ENCODE measurements around the gene DPYSL5.
"Not testable (repeated sequence)": the region's sequence is repeated elsewhere in the genome, so short reads cannot be mapped to it uniquely, and the experiment has no call there.

The DPYSL5 gene

DNA sequence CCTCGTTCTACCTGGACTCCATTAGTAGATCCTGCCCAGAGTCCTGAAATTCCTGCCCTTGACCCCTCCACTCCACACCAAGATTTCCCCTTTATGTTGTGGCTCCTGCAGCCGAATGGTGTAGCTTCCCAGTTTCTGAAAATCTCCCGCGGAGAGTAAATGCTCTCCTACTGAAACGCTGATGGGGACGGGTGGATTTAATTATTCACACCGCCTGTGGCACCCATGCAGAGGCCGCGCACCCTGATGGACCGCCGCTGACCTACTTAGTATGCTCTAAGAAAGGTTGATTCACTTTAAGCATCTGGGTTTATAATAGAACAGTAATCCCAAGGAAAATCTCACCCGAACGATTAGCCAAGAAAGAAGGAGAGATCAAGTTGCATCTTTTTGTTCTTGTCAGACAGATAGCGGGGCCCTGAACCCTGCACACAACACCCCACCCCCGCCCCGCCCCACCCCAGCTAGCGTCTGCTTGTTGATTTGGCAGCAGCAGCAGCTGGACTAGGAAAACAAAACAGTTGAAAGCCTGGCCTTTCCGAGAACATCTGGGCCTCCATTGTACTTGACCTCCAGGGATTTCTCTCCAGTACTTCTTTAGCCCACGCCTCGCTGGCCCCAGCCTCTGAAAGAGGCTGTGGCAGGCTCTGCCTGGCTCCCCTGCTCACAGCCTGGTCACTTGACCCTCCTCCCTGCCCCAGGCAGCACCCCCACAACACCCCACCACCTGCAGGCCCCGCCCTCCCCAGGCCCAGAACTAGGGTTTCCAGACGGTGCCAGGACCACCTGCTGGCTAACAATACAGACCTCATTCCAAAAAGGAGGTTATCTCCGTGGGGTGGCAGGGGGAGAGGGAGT lies 53.6 kb downstream of the DPYSL5 start:
- DNase-seq (ENCODE audit: low read depth in 3 of 3): no peak

DNA sequence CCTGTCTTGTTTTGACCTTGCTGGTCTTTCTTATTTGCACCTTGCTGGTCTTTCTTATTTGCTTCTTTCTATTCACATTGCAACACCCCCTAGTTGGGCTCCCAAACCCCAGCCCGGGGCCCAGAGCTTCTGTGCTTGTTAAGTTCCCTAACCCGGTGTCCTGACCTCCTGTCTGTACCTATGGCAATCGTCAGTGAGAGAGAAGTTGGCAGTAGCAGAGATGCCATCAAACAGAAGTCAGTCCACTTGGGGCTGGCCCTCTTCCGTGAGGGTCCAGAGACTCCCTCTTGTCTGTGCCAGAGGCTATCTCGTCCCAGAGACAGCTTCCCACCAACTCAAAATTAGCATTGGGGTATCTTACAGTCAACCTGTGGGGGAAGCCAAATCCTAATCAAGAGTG lies 55.7 kb downstream of the DPYSL5 start:
- DNase-seq (ENCODE audit: low read depth in 3 of 3): no peak

DNA sequence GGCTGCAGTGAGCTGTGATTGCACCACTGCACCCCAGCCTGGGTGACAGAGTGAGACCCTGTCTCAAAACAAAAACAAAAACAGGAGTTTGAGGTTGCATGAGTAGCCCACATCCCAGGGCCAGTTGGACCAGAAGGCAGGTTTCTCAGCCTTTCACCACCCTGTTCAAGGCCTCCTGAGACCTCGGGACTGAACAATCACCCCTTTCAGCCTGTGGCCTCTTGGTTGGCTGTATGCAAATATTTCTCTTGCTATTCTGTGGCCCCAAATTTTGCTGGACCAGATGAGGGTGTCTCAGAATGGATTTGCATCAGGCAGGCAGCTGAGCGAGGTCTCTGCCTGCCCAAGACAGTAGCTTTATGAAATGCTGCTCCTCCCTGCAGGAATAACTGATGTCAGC lies 56.9 kb downstream of the DPYSL5 start:
- no peak for DNase-seq (ENCODE audit: low read depth in 3 of 3)

DNA sequence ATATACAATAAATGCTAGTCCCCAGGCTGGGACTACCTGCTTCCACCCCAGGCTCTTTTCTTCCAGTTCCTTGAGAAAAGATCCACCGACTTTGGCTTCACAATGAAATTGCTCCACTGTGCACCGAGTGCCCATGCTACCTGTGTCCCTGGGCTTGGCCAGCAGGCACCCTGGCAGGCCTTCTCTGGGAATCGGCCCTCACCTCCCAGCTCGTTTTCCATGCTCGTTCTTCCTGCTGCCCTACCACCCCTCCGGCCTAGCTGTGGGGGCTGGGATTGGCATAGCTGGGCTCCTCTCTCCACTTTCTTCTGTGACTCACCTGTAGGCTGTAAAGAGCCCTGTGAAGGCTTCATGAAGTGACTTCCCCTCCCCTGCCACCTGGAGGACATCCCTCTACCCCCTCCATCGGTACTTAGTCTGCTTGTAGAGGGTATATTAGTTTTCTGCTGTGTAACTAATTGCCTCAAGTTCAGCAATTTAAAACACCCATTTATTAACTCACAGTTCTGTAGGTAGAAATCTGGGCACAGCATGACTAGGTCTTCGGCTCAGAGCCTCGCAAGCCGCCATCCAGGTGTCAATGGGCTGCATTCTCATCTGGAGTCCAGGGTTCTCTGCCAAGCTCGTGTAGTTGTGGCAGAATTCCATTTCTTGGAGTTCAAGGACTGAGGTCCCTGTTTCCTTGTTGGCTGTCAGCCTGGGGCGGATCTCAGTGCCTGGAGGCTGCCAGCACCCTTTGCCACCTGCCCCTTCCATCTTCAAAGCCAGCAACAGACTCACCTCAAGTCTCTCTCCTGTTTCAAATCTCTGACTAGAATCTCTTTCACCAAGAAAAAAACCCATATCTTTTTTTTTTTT lies 57.6 kb downstream of the DPYSL5 start:
- no peak for DNase-seq (ENCODE audit: low read depth in 3 of 3)

DNA sequence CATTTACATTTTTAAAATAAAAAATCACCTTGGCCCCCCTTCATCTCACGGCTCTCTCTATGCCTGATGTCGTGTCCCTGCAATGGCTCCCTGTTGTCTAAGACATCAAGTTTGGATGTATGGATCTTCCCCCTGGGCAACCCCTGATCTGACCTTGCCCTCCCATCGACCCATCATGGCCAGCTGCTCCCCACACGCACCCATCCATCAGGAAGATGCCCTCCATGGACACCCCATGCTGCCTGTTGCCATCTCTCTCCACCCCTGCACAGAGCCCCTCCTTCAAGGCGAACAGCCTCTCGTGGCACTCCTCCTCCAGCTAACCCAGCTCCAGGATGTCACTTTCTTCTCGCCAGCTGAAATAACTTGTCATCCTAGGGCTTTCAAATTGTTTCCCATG lies 59.5 kb downstream of the DPYSL5 start:
- no peak for DNase-seq (ENCODE audit: low read depth in 3 of 3)

DNA sequence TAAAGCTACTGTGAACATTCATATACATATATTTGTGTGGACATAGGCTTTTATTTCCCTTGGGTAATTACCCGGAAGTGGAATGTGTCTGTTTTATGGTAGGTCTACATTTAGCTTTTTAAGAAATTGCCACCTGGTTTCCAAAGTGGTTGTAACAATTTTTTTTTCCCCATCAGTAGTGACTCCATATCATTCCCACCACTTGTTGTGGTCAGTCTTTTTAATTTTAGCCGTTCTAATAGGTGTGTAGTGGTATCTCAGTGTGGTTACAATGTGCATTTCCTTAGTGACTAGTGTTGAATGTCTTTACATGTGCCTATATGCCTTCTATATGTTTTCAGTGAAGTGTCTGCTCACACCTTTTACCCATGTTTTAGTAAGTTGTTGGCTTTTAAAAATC lies 62.2 kb downstream of the DPYSL5 start:
- DNase-seq (ENCODE audit: low read depth in 3 of 3): no peak

DNA sequence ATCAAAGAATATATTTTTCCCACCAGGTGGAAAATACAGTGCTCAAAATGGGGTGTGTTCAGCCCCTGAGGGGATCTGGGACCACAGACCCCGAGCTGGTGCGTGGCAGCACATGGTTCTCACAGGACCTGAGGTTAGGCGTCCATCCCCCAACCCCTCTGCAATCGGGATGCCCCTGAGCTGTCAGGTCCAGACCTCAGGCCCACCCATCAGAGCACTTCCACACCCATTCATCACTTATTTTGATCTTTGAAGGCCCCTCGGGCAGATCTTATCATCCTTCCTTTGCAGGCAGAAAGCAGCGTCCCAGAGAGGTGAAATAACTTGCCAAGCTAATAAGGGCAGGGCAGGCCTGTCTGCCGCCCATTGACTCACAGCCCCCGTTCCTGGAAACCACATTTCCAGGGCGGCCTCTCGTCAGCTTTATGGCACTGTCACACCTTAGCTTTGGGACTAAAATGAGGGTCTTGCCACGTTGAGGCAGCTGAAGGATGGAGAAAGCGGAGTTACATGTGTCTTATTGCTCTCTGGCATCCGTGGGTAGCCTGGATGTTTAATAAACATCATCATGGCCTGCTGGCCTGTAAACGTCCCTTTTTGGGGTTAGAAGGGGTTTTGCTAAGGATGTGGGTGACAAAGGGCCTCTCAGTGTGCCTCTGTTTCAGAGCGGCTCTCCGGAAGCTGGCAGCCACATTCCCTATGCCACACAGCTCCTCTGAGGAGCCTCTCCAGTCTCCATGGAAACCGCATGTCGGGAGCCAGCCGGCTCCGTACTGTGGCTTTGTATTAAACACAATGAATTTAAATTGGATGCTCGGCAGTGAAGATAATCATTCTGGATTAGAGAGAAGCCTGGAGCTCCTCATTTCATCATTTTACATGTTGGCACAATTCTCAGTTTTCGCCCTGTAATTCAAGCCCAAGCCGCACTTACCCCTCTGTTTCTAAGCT lies 64.3 kb downstream of the DPYSL5 start:
- no peak for DNase-seq (ENCODE audit: low read depth in 3 of 3)

DNA sequence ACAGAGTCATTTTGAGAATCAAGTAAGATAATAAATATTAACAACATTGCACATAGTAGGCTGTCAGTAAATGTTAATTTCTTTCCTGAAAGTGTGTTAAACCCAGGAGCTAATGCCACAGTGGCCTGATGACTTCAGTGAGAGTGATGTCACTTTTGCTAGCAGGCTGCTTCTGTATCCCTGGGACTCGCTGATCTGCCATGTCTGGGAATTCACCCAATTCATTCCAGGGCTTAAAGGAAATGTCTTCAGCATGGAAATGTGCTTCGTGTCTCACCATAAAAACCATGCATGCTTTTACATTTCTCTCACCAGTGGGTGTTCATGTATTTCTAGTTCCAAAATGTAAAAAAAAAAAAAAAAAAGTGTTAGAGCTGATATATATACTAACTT lies 65.7 kb downstream of the DPYSL5 start:
- no peak for DNase-seq (ENCODE audit: low read depth in 3 of 3)

DNA sequence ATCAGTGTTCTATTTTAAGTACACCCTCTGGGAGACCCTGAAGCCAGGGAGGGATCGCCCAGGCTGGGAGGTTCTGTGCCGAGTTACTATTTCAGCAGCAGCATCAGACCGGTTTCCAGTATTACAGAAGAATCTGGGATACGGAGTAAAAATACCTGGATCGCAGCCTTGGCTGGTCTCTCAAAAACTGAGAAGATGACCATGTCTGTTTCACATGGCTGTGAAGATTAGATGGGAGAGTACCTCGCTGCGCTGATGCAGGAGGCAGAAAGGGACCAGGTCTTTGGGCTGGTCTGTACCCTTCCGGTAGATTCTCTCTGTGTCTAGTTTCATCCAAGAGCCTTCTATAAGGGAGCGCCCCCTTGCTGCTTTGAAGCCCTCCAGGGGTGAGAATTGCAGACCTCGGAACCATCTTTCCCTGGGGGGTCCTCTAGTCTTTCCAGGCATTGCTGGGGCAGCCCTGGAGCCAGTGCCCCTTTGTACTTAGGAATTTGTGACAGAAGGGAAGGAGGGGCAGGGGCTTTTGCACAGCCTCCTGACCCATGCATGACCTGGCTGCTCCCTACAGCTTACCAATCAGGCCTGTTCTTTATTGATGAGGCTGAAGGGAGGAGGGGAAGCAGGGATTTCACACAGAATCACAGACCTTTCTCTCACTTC lies 66.2 kb downstream of the DPYSL5 start:
- no peak for DNase-seq (ENCODE audit: low read depth in 3 of 3)

DNA sequence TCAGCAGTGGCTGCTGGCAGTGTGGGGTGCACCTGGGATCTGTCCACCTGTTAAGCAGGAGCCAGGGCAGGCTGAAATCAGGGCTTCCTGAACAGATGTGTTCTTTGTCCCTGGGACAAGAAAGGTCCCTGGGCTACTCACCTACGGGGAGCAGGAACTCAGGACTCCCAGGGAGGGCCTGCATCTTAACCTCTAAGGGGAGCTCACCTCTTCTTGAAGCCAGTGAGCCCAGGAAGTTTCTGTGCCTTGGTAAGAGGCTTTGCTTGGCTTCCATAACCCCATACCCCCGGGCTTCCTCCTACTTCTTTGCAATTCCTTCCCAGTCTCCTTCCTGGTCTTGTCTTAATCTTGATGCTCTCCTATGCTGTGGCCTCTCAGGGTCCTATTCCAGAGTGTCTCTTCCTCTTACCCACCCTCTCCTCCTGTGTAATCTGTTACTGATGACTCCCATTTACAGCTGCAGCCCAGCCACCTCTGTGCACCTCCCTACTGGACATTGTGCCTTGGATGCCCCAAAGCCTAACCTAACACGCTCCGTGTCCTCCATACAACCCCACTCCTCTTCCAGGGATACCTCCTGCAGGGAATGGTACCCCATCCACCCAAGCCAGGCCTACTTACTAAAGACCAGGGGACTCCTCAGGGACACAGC lies 66.9 kb downstream of the DPYSL5 start:
- no peak for DNase-seq (ENCODE audit: low read depth in 3 of 3)

DNA sequence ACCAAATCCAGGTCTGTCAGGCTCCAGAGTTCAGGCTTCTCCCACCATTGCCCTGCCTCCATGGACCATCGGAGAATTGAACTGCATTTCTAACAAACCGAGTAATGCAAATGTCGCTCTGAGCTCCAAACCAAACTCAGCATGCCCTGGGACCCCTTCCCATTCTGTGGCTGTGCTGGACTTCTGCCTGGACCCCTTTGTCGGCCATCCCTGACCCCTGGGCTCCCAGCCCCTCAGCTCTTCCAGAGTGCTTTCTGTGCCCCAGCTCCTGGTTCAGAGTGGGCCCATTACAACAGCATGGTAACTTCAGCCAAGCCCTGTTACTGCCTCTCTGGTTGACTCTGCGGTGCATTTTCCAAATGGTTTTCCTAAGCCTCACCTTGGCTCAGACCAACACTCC lies 67.4 kb downstream of the DPYSL5 start:
- no peak for DNase-seq (ENCODE audit: low read depth in 3 of 3)

DNA sequence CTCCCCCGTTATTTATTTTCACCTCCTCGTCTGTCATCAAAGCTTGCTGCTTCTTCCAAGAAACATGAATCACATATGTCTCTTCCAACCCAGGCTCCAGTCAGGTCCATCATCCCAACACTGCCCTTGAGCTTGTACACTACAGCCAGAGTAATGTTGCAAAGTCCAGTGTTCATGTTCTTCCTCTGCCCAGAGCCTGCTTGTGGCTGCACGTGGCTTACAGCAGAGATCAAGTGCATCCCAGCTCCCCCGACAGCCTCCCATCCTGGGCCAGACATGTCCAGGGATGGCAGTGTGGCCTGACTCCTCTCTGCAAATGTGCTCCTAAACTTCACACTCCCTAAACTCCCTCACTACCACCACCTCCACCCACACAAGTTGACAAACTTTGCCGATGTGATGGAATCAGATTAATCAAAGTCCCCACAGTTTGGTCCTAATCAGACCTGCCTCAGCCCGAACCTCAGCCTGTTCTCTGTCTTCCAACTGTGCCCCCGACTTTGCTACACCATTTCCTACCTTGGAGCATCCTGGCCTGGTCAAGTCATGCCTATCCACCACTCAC lies 68.3 kb downstream of the DPYSL5 start:
- DNase-seq (ENCODE audit: low read depth in 3 of 3): no peak

DNA sequence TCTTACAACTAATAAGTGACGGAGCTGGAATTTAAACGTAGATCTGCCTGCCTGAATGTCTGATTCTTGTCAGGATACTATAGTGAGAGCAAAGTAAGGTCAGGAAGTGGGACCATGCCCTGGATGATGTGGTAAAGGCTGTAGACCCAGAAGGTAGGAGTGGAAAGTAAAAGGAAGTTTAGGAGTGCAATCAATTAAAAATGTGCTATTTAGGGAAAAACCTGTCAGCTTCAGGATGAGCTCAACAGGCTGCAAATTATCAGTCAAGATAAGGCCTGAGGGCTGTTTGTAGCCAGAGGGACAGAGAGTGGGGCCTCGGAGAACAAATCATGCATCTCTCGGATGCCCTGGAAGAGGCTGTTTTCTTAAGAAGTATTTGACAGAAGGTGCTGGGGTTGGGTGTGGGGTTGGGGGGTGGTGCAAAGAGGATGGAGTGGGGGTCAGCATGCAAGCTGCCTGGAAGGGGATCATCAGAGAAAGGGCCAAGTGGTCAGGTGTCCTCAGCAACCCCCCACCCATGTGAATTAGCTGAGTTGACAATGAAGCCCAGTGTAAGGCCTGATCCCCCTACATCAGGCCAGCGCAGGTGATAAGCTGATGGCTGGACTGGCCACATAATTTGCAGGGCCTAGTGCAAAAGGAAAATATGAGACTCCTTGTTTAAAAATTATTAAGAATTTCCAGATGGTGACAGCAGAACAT lies 69.4 kb downstream of the DPYSL5 start:
- no peak for DNase-seq (ENCODE audit: low read depth in 3 of 3)

DNA sequence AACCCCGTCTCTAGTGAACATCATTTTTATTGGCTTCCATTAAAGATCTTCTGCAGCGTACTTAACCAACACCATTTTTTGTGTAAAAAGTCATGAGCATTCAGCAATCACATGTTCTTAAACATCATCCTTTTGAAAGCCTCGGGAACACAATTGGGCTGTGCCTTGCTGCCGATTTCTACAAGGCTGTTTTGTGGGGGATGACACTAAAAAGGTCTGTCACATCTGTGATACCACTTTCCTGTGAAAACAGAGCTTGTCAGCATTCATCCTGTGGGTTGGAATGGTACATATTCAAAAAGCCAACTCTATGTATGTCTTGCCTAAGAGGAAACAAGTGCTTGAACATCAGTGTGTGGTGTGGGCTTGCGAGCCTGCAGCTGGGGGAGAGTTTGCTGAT lies 73.4 kb downstream of the DPYSL5 start:
- no peak for DNase-seq (ENCODE audit: low read depth in 3 of 3)

DNA sequence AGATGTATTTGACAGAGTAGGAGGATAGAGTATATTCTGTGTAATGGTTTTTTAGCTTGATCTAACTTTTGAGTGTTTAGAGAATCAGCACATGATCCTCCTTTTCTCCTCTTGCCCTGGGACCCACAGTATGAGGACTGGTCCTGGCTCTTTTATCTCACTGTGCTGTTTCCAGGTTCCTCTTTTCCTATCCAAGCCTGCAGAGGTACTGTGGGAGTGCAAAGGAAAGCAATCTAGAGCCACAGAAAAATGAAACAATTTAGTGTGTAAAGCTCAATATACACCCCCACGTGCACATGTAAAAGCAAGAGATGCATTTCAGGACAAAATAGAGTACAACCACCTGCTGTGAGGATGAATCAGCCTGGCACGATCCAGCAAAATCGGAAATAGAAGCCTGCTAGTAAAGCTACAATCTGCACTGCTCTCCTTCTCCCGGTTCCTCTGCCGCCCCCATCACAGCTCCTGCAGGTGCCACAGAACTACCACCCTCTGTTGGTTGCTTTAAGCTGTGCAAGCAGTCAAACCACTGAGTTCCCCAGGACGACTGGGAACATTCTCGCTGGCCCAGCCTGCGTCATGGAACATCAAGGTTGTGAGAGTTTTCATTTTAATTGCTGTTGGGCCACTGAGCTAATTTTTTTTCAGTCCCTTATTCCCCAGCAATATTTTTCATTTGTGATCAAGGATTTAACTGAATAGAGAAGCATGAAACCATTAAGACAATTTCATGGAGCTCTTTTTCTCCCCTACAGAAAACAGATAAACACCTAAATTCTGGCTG lies 74.7 kb downstream of the DPYSL5 start:
- peak in 2 of 3 experiments; percentile 7 to 37 for DNase-seq (ENCODE audit: low read depth in 3 of 3)

DNA sequence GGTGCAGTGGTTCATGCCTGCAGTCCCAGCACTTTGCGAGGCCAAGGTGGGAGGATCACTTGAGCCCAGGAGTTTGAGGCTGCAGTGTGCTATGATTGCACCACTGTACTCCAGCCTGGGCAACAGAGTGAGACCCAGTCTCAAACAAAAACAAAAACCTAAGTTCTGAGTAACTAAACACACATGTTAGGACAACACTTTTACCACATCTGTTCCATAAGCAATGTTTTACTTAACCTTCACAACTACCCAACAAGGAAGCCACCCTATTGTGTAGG lies 75.2 kb downstream of the DPYSL5 start:
- not testable (repeated sequence) for DNase-seq (ENCODE audit: low read depth in 3 of 3)

DNA sequence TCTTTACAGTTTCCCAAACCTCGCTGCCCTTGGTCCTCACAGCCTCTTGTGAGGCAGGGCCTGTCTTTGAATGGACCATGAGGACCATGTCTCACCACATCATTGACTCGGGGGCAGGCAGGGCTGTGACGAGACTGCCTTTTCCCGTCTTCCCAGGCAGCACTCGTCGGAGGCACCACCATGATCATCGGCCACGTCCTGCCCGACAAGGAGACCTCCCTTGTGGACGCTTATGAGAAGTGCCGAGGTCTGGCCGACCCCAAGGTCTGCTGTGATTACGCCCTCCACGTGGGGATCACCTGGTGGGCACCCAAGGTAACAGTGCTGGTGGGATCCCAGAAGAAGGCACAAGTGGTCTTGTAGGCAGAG lies 76.8 kb downstream of the DPYSL5 start:
- DNase-seq (ENCODE audit: low read depth in 3 of 3): no peak

DNA sequence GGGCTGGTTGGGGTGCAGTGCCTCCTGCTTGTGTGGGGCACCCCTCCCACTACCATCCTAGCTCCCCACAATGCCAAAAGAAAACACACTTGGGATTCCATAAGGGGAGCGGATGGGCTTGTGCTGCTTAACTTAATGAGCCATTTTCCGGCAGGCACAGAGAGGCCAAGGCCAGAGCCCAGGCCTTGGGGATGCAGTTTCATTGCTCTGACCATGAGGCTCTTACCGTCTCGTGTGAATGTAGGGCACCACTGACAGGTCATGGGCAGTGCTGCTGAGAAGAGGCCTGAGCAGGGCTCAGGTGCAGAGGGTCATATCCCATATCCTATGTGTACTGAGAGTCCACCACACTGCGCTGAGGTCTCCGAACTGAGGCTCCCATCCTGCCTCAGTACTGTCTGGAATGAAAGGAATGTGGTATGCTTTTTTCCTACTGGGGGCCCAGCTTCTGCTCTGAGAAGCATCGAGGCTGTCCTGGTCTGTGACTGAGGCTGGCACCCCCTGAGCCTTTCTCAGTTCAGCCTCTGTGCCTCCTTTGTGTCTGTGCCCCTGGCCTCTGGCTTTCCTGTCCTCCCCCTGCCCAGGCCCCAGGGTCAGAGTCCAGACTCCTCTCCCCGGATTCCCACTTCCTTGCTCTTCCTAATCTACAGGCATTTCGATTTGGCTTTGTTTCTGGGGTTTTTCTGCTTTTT lies 77.3 kb downstream of the DPYSL5 start:
- DNase-seq (ENCODE audit: low read depth in 3 of 3): no peak

DNA sequence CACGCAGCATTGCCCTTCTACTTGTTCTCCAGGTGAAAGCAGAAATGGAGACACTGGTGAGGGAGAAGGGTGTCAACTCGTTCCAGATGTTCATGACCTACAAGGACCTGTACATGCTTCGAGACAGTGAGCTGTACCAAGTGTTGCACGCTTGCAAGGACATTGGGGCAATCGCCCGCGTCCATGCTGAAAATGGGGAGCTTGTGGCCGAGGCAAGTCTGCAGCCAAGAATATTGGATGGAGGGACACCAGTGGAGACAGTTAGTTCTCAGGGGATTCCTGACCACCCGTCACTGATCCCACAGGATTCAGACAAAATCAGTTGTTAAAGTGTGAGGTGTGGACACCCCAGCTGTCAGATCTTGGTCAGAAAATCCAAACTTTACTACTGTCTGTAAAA lies 79.3 kb downstream of the DPYSL5 start:
- DNase-seq (ENCODE audit: low read depth in 3 of 3): no peak
